Liver (tissue), 3 donors: ENCODE measurements around the gene DLGAP4.

Experiments
- CTCF ChIP-seq: fragments of 150-350 bp; IDR thresholded peaks from 2 replicates; pipeline ENCODE4 v1.5.1; 2017; ENCODE audit warnings: improper control_type of control experiment, low read depth, low read length; ENCODE audit not compliant: missing input control
- NR2F2 ChIP-seq: IDR thresholded peaks from 2 replicates; pipeline ENCODE4 v1.6.1; 2016; ENCODE audit warnings: antibody characterized with exemption
- RAD21 ChIP-seq, 2 donors: IDR thresholded peaks; 2 replicates each; pipeline ENCODE4 v1.6.1; 2016; ENCODE audit warnings: antibody characterized with exemption in 2 of 2, mild to moderate bottlenecking in 2 of 2
- donor health status: healthy.
- donor health status: healthy.

DNA sequence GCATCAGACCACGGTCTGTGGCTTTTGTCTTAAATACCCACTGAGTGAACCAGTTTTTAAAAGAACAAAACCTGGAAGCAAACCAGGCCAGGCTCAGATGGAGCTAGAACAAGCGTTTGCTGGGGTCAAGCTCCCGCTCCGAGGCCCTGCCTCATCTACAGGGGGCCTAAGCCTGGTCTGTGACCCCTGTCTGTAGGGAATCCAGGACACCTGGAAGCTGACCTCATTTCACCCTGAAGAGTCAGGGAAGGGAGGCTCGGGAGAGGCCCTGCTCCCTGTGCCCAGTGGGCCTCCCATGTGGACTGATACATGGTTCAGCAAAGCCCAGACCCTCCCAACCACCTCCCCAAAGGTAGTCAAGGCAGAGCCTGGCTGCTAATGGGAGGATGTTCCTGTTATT, 26.8 kb upstream of the DLGAP4 start:
- TF ChIP-seq CTCF (no peak), NR2F2 (no peak), RAD21 (IDR thresholded peaks at IDR 0.05) (no peak)
